CD14-positive monocyte (primary cell): Measurements from ENCODE around the gene OTUB1. TPM values are rescaled to one million over a fixed set of nuclear protein-coding genes. Genes with fewer than 3 reads are reported as not detected.

ENCODE experiments used
- DNase-seq, 3 donors: peaks; one replicate each; pipeline ENCODE4 v3.0.0-alpha.2; 2011 to 2022
- H2AFZ ChIP-seq: 2 replicates; pipeline ENCODE4 v1.6.0; 2012; ENCODE audit warnings: mild to moderate bottlenecking, low read depth, low read length, inconsistent platforms; ENCODE audit not compliant: insufficient read depth, poor library complexity, severe bottlenecking
- H3K27ac ChIP-seq, 2 donors: 1 replicate in 1 of 2; 2 replicates in 1 of 2; pipeline ENCODE4 v1.5.1; 2012 to 2013; ENCODE audit warnings: low read length in 2 of 2, control low read depth in 1 of 2, inconsistent platforms in 1 of 2, low read depth in 1 of 2, mild to moderate bottlenecking in 1 of 2
- H3K27me3 ChIP-seq, 2 donors: one replicate each; pipeline versions ENCODE4 v1.6.0 to v1.6.1; 2011 to 2013; ENCODE audit warnings: low read length in 2 of 2; ENCODE audit not compliant: control insufficient read depth in 2 of 2, insufficient read depth in 2 of 2
- H3K36me3 ChIP-seq, 2 donors: replicated peaks in 1 of 2; 1 replicate in 1 of 2; 2 replicates in 1 of 2; pipeline versions ENCODE4 v1.5.1 to v1.6.1; 2012 to 2013; ENCODE audit warnings: low read length in 2 of 2, control low read depth in 1 of 2, inconsistent platforms in 1 of 2, mild to moderate bottlenecking in 1 of 2; ENCODE audit not compliant: insufficient read depth in 2 of 2, control insufficient read depth in 1 of 2
- H3K4me1 ChIP-seq, 2 donors: 1 replicate in 1 of 2; 2 replicates in 1 of 2; pipeline versions ENCODE4 v1.5.1 to v1.6.1; 2012 to 2013; ENCODE audit warnings: low read length in 2 of 2, control low read depth in 1 of 2, inconsistent platforms in 1 of 2, mild to moderate bottlenecking in 1 of 2, moderate library complexity in 1 of 2; ENCODE audit not compliant: insufficient read depth in 2 of 2, control insufficient read depth in 1 of 2
- H3K4me2 ChIP-seq: replicated peaks from 2 replicates; pipeline ENCODE3; 2012; ENCODE audit warnings: low read length, moderate library complexity, mild to moderate bottlenecking; ENCODE audit not compliant: poor library complexity, severe bottlenecking; ENCODE audit errors: extremely low read depth
- H3K4me3 ChIP-seq, 3 experiments: fragments of 200-600 bp in 1 of 3; sonication (generic) in 1 of 3; replicated peaks in 1 of 3; 1 replicate in 2 of 3; 2 replicates in 1 of 3; pipeline ENCODE4 v1.5.1; 2011 to 2013; ENCODE audit warnings: low read length in 3 of 3, mild to moderate bottlenecking in 3 of 3, control low read depth in 2 of 3, low read depth in 2 of 3, inconsistent platforms in 1 of 3, moderate library complexity in 1 of 3
- H3K79me2 ChIP-seq: 2 replicates; pipeline ENCODE4 v1.6.0; 2012; ENCODE audit warnings: mild to moderate bottlenecking, control low read depth, inconsistent platforms, low read length, moderate library complexity; ENCODE audit not compliant: insufficient read depth
- H3K9ac ChIP-seq: 2 replicates; pipeline ENCODE4 v1.6.0; 2017; ENCODE audit warnings: low read length, mild to moderate bottlenecking; ENCODE audit not compliant: insufficient read depth, poor library complexity, severe bottlenecking
- H3K9me3 ChIP-seq, 2 donors: replicated peaks in 1 of 2; 1 replicate in 1 of 2; 2 replicates in 1 of 2; pipeline versions ENCODE4 v1.5.1 to v1.6.1; 2012 to 2013; ENCODE audit warnings: low read length in 2 of 2, control low read depth in 1 of 2; ENCODE audit not compliant: control insufficient read depth in 1 of 2, insufficient read depth in 1 of 2
- H4K20me1 ChIP-seq: 2 replicates; pipeline ENCODE4 v1.6.0; 2012; ENCODE audit warnings: mild to moderate bottlenecking, low read length, control low read depth, moderate library complexity; ENCODE audit not compliant: insufficient read depth
- H3K27ac Mint-ChIP-seq, 7 donors: one replicate each; pipeline ENCODE4 v1.8.0; 2020; ENCODE audit warnings: mild to moderate bottlenecking in 7 of 7, mixed read lengths in 7 of 7, moderate library complexity in 6 of 7, inconsistent platforms in 2 of 7
- H3K27me3 Mint-ChIP-seq, 3 donors: one replicate each; pipeline ENCODE4 v1.8.0; 2021 to 2022; ENCODE audit warnings: low read depth in 3 of 3, mild to moderate bottlenecking in 3 of 3, mixed read lengths in 3 of 3, moderate library complexity in 3 of 3, inconsistent platforms in 1 of 3
- H3K36me3 Mint-ChIP-seq, 2 donors: one replicate each; pipeline ENCODE4 v1.8.0; 2020; ENCODE audit warnings: mixed read lengths in 2 of 2, inconsistent platforms in 1 of 2, mild to moderate bottlenecking in 1 of 2
- H3K4me1 Mint-ChIP-seq: one replicate; pipeline ENCODE4 v1.8.0; 2020; ENCODE audit warnings: mild to moderate bottlenecking, mixed read lengths
- H3K4me3 Mint-ChIP-seq, 2 donors: one replicate each; pipeline ENCODE4 v1.8.0; 2020; ENCODE audit warnings: mild to moderate bottlenecking in 2 of 2, mixed read lengths in 2 of 2, moderate library complexity in 1 of 2
- H3K9me3 Mint-ChIP-seq, 7 donors: one replicate each; pipeline ENCODE4 v1.8.0; 2020 to 2022; ENCODE audit warnings: mixed read lengths in 7 of 7, mild to moderate bottlenecking in 6 of 7, moderate library complexity in 6 of 7, inconsistent platforms in 2 of 7
- CTCF ChIP-seq: fragments of 200-600 bp; IDR thresholded peaks from one replicate; pipeline ENCODE4 v1.8.0; 2022; ENCODE audit warnings: antibody characterized with exemption, mild to moderate bottlenecking
- WGBS: methylation state at CpG from one replicate; pipeline ENCODE4 v1.1.5; 2013; ENCODE audit warnings: missing lambda C conversion rate; ENCODE audit not compliant: insufficient coverage; 5-methylcytosine and 5-hydroxymethylcytosine counted together
- intact Hi-C, 2 donors: fragments of 100-400 bp; cut with micrococcal nuclease; formaldehyde crosslinking; loops; one replicate each; pipeline versions ENCODE4 v1.15.0 to v1.15.1; 2023
- polyA plus RNA-seq, 3 donors: library from polyadenylated mRNA; depleted of rRNA in 1 of 3; unstranded in 2 of 3; stranded (reverse) in 1 of 3; fragments of 300-500 nt in 2 of 3; fragments of >200 nt in 1 of 3; fragmentation: Illumina TruSeq in 2 of 3; gene quantifications; 1 replicate in 2 of 3; 2 replicates in 1 of 3; pipeline ENCODE4 v1.2.3, GENCODE V29; 2012 to 2021

OTUB1 gene
- polyA plus RNA-seq, 3 donors, result 131 to 170 (median 140) TPM

- H3K36me3 ChIP-seq, result peaks cover 43 to 48% of the 10 kb centered on the region in 2 donors
Measured at GRCh38 chr11:63997104-63997700, 11.0 kb downstream of the OTUB1 start.

DNA sequence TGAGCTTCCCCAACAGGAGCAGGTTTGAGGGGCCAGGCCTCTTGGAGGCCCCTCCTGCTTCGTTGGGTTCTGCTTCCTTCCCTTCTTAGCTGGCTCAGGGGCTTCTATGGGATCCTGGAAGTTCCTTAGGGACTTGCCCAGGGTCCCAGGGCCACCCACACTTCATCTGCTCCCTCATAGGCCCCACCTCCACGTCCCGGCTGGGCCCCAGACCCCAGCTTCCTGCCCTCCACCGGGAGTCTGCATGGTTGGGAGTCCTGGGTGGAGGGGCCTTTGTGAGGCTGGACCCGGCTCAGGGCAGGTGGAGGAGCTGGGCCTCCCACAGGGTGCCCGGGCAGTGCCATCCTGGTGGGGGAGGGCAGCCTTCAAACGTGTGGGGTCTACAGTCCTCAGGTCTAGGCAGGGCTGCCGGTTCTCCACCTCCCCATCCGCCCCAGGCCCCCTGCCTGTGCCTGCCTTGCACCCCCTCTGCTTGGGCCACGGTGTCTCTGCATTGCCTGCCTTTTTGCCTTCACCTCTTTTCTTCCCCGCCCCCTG, 11.6 kb downstream of the OTUB1 start:
- no peak overlapping the region for H3K4me3 ChIP-seq
- H3K27ac Mint-ChIP-seq, result peak overlapping the region in 1 of 7 donors; percentile 42

More at GRCh38 chr11:63997104-63997700, 11.0 kb downstream of the OTUB1 start:
- Histone ChIP-seq H3K4me2 (no peak overlapping the region), H3K79me2 (no peaks in the 10 kb centered on the region), H3K9ac (no peak overlapping the region), H3K27ac (no peak overlapping the region), H3K9me3 (peaks cover 0 to 5% of the 10 kb centered on the region in 2 donors), H2AFZ (no peak overlapping the region), H4K20me1 (peaks cover 75% of the 10 kb centered on the region), H3K4me1 (peaks cover 39 to 56% of the 10 kb centered on the region in 2 donors), H3K4me3 (no peak overlapping the region), H3K27me3 (peaks cover 15 to 28% of the 10 kb centered on the region in 2 donors)
- intact Hi-C loops, result no loop called here
- TF ChIP-seq CTCF, result no peak
- Mint-ChIP-seq H3K4me3 (no peak overlapping the region), H3K27ac (no peak overlapping the region), H3K36me3 (peaks cover 48 to 60% of the 10 kb centered on the region in 2 donors), H3K27me3 (peaks cover 21 to 36% (median 27%) of the 10 kb centered on the region in 3 donors), H3K4me1 (peaks cover 44% of the 10 kb centered on the region), H3K9me3 (peaks cover 0 to 8% (median 2%) of the 10 kb centered on the region in 7 donors)
- DNase-seq, result no peak
- WGBS, result 96% methylated on average over 16 of the region's 27 CpGs

More for the DNA sequence above, 11.6 kb downstream of the OTUB1 start:
- Mint-ChIP-seq H3K4me3 (peak overlapping the region in 1 of 2 donors; percentile 39), H3K4me1 (peaks cover 47% of the 10 kb centered on the region), H3K36me3 (peaks cover 47 to 54% of the 10 kb centered on the region in 2 donors), H3K9me3 (peaks cover 0 to 8% (median 2%) of the 10 kb centered on the region in 7 donors), H3K27me3 (peaks cover 28 to 42% (median 34%) of the 10 kb centered on the region in 3 donors)
- Histone ChIP-seq H3K27me3 (peaks cover 15 to 34% of the 10 kb centered on the region in 2 donors), H3K79me2 (no peaks in the 10 kb centered on the region), H2AFZ (no peak overlapping the region), H3K27ac (no peak overlapping the region), H4K20me1 (peaks cover 72% of the 10 kb centered on the region), H3K9me3 (peaks cover 0 to 5% of the 10 kb centered on the region in 2 donors), H3K9ac (no peak overlapping the region), H3K36me3 (peaks cover 43 to 46% of the 10 kb centered on the region in 2 donors), H3K4me2 (no peak overlapping the region), H3K4me1 (peaks cover 44 to 61% of the 10 kb centered on the region in 2 donors)
- no peak for TF ChIP-seq CTCF
- no peak for DNase-seq
- intact Hi-C loops, result no loop called here
- 78% methylated on average over 7 of the region's 11 CpGs for WGBS
